K562 (cell line): Measurements from ENCODE around the gene SLC49A3. TPM values are rescaled to one million over a fixed set of nuclear protein-coding genes. Genes with fewer than 3 reads are reported as not detected.
A peak's percentile ranks its signal among the peaks of the same experiment; 100 is the strongest.

ENCODE experiments used
- ATAC-seq: fragments of 200-7000 bp; cut with Tn5 transposase; 3 replicates; pipeline ENCODE4 v1.9.1; 2020; ENCODE audit warnings: moderate library complexity
- BruUV-seq: library from RNA; stranded (reverse); fragments of 400-500 nt; replicated peaks from 2 replicates; lab custom pipeline; 2021; lab: Mats Ljungman, UMichigan
- CTCF ChIA-PET: fragments of 300-600 bp; formaldehyde crosslinking; extraction: SDS; loops from one replicate; lab custom pipeline; 2021; ENCODE audit warnings: low intra/inter-chr PET ratio; lab: Yijun Ruan, JAX
- POLR2A ChIA-PET: fragments of 300-600, 350-650 bp; sonication (Branson Sonifier 250); formaldehyde crosslinking; extraction: SDS; loops from one replicate; lab custom pipeline; 2021; ENCODE audit warnings: antibody characterized with exemption, inconsistent platforms; lab: Yijun Ruan, JAX
- DNase-seq, 4 experiments: peaks; one replicate each; pipeline versions ENCODE4 v3.0.0 to v3.0.0-alpha.2; 2011 to 2018; ENCODE audit warnings: low spot score in 3 of 4, mixed read lengths in 3 of 4; ENCODE audit errors: extremely low read depth in 1 of 4
- FAIRE-seq: peaks from 2 replicates; lab custom pipeline; 2011; peaks lifted over from hg19 to GRCh38; lab: Jason Lieb, UNC
- H2AFZ ChIP-seq: 2 replicates; pipeline ENCODE4 v1.6.0; 2011; ENCODE audit warnings: low read depth, low read length, control low read depth, inconsistent platforms
- H3K27ac ChIP-seq: fragments of 200-600 bp; 3 replicates; pipeline ENCODE4 v1.8.0; 2011; ENCODE audit warnings: low read depth, mild to moderate bottlenecking, control low read depth, inconsistent platforms, low read length, moderate library complexity, mixed read lengths; ENCODE audit errors: extremely low read depth
- H3K27me3 ChIP-seq, 2 experiments: fragments of 300-600 bp in 1 of 2; 2 replicates in 1 of 2; 3 replicates in 1 of 2; pipeline versions ENCODE4 v1.6.0 to v1.8.0; 2011; ENCODE audit warnings: inconsistent platforms in 2 of 2, low read length in 2 of 2, mild to moderate bottlenecking in 1 of 2, mixed read lengths in 1 of 2, moderate library complexity in 1 of 2; ENCODE audit not compliant: control insufficient read depth in 2 of 2, insufficient read depth in 2 of 2
- H3K36me3 ChIP-seq: fragments of 300-600 bp; 3 replicates; pipeline ENCODE4 v1.8.0; 2011; ENCODE audit warnings: mild to moderate bottlenecking, low read length, inconsistent platforms; ENCODE audit not compliant: control insufficient read depth, insufficient read depth
- H3K4me1 ChIP-seq, 2 experiments: fragments of 200-600 bp in 1 of 2; replicated peaks in 1 of 2; 2 replicates in 1 of 2; 3 replicates in 1 of 2; pipeline versions ENCODE4 v1.5.1 to v1.8.0; 2011; ENCODE audit warnings: inconsistent platforms in 2 of 2, low read length in 2 of 2, mild to moderate bottlenecking in 1 of 2, mixed read lengths in 1 of 2, moderate library complexity in 1 of 2; ENCODE audit not compliant: control insufficient read depth in 2 of 2, insufficient read depth in 2 of 2
- H3K4me2 ChIP-seq: 2 replicates; pipeline ENCODE4 v1.6.1; 2011; ENCODE audit warnings: low read length, control low read depth, inconsistent platforms, mixed read lengths; ENCODE audit not compliant: insufficient read depth
- H3K4me3 ChIP-seq: fragments of 200-600 bp; sonication (generic), shearing (Covaris generic); 2 replicates; pipeline ENCODE4 v1.5.1; 2016; ENCODE audit warnings: control low read depth, inconsistent platforms
- H3K79me2 ChIP-seq: fragments of 200-600 bp; 3 replicates; pipeline ENCODE4 v1.8.0; 2011; ENCODE audit warnings: low read length, inconsistent platforms; ENCODE audit not compliant: control insufficient read depth, insufficient read depth
- H3K9ac ChIP-seq, 2 experiments: 2 replicates each; pipeline versions ENCODE4 v1.6.0 to v1.6.1; 2011; ENCODE audit warnings: low read depth in 2 of 2, low read length in 2 of 2, control low read depth in 1 of 2, inconsistent platforms in 1 of 2, mild to moderate bottlenecking in 1 of 2, mixed read lengths in 1 of 2; ENCODE audit not compliant: insufficient read depth in 1 of 2
- H3K9me1 ChIP-seq: one replicate; pipeline ENCODE4 v1.6.0; 2011; ENCODE audit warnings: inconsistent platforms, mild to moderate bottlenecking, low read length, moderate library complexity; ENCODE audit not compliant: control insufficient read depth, insufficient read depth
- H3K9me3 ChIP-seq: replicated peaks from 2 replicates; pipeline ENCODE4 v1.5.1; 2011; ENCODE audit warnings: low read depth, low read length, inconsistent platforms; ENCODE audit not compliant: control insufficient read depth, insufficient read depth
- H4K20me1 ChIP-seq: replicated peaks from 2 replicates; pipeline ENCODE4 v1.6.1; 2011; ENCODE audit warnings: low read length, inconsistent platforms, mixed read lengths; ENCODE audit not compliant: control insufficient read depth, insufficient read depth
- CREB1 ChIP-seq, 2 experiments: sonication (generic) in 1 of 2; formaldehyde crosslinking in 1 of 2; IDR thresholded peaks; 2 replicates each; pipeline versions ENCODE4 v1.6.1 to v1.8.0; 2012 to 2022; ENCODE audit warnings: inconsistent platforms in 1 of 2, mild to moderate bottlenecking in 1 of 2, missing genetic modification reagents in 1 of 2, moderate library complexity in 1 of 2
- E2F5 ChIP-seq: sonication (generic); formaldehyde crosslinking; IDR thresholded peaks from 2 replicates; pipeline ENCODE4 v1.8.0; 2022; ENCODE audit warnings: mild to moderate bottlenecking, missing genetic modification reagents
- GMEB1 ChIP-seq: fragments of 250-450 bp; sonication (Bioruptor Pico); IDR thresholded peaks from 2 replicates; pipeline ENCODE4 v1.4.0; 2020; ENCODE audit warnings: mild to moderate bottlenecking
- NR2C1 ChIP-seq, 2 experiments: fragments of 450-650 bp; IDR thresholded peaks; 2 replicates each; pipeline ENCODE4 v1.6.1; 2017; ENCODE audit warnings: mild to moderate bottlenecking in 2 of 2, antibody characterized with exemption in 1 of 2, inconsistent platforms in 1 of 2, missing compliant biosample characterization in 1 of 2, missing genetic modification characterization in 1 of 2
- SRF ChIP-seq, 2 experiments: fragments of 250-450, 450-650 bp in 1 of 2; sonication (Bioruptor Pico) in 1 of 2; sonication (generic) in 1 of 2; formaldehyde crosslinking; IDR thresholded peaks; 2 replicates each; pipeline versions ENCODE4 v1.5.0 to v1.5.1; 2020 to 2022; ENCODE audit warnings: mild to moderate bottlenecking in 1 of 2, missing genetic modification reagents in 1 of 2
- TCF3 ChIP-seq: sonication (generic); formaldehyde crosslinking; IDR thresholded peaks from 2 replicates; pipeline ENCODE4 v1.4.0; 2020; ENCODE audit warnings: mild to moderate bottlenecking, missing genetic modification reagents
- YBX1 ChIP-seq: fragments of 450-650 bp; IDR thresholded peaks from 2 replicates; pipeline ENCODE4 v1.7.1; 2016; ENCODE audit warnings: mild to moderate bottlenecking
- ZC3H11A ChIP-seq: IDR thresholded peaks from 2 replicates; pipeline ENCODE4 v1.6.1; 2012; ENCODE audit warnings: low read depth, low read length, improper control_type of control experiment
- ZHX1 ChIP-seq: fragments of 150-350 bp; conservative IDR thresholded peaks from 2 replicates; pipeline ENCODE4 v1.6.1; 2014; ENCODE audit warnings: low read length
- ZKSCAN8 ChIP-seq: fragments of 200-800 bp; sonication (Bioruptor generic); IDR thresholded peaks from 2 replicates; pipeline ENCODE4 v1.6.1; 2016; ENCODE audit warnings: missing genetic modification characterization, missing compliant biosample characterization
- ZNF764 ChIP-seq: fragments of 250-450 bp; sonication (Bioruptor Pico); IDR thresholded peaks from 2 replicates; pipeline ENCODE4 v1.4.0; 2020; ENCODE audit warnings: low read depth, mild to moderate bottlenecking, moderate library complexity
- ZNF79 ChIP-seq: fragments of 250-450 bp; sonication (Bioruptor Pico); IDR thresholded peaks from 2 replicates; pipeline ENCODE4 v1.4.0; 2020; ENCODE audit warnings: low read depth, mild to moderate bottlenecking, moderate library complexity
- WGBS: fragments of 100-300 bp; shearing (Covaris generic); methylation state at CpG from one replicate; pipeline ENCODE4 v1.1.6; 2016; ENCODE audit warnings: low coverage, mixed read lengths; ENCODE audit not compliant: insufficient coverage; ENCODE audit errors: missing lambda C conversion rate; 5-methylcytosine and 5-hydroxymethylcytosine counted together
- in situ Hi-C: fragments of 300-500 bp; cut with MboI; formaldehyde crosslinking; loops from 4 replicates; pipeline ENCODE4 v1.15.0; 2018; ENCODE audit warnings: inconsistent platforms, mixed read lengths
- intact Hi-C: fragments of 100-400 bp; cut with micrococcal nuclease; formaldehyde crosslinking; loops from 2 replicates; pipeline ENCODE4 v1.14.2; 2022
- polyA plus RNA-seq, 8 experiments: library from polyadenylated mRNA; depleted of rRNA in 4 of 8; stranded (reverse) in 5 of 8; unstranded in 3 of 8; fragments of >200 nt; fragmentation: Nextera tagmentation in 2 of 8; fragmentation: Illumina TruSeq in 1 of 8; extraction: Ambion mirVana in 2 of 8; extraction: Trizol in 1 of 8; gene quantifications; 2 replicates each; pipeline versions ENCODE4 v1.2.1 to v1.2.3, GENCODE V29; 2011 to 2014; ENCODE audit warnings: inconsistent platforms in 1 of 8, missing spikeins in 1 of 8
- total RNA-seq, 7 experiments: library from RNA; depleted of rRNA in 6 of 7; stranded (reverse); fragments of >200 nt in 6 of 7; fragmentation: Illumina TruSeq in 2 of 7; extraction: Trizol in 2 of 7; gene quantifications; 2 replicates each; pipeline versions ENCODE4 v1.2.1 to v1.2.3, GENCODE V29; 2011 to 2021; ENCODE audit warnings: low replicate concordance in 1 of 7

SLC49A3 gene
- total and polyA plus RNA-seq, 9 of the 15 experiments (the other 6 are each of a cell fraction or from before 2014, with no cell fraction given) = 0.24 to 0.41 TPM; not detected in 7

GRCh38 chr4:717601-718320 lies 28.8 kb upstream of the SLC49A3 start:
- Histone ChIP-seq H3K79me2 (peaks cover 71% of the 10 kb centered on the region), H4K20me1 (no peaks in the 10 kb centered on the region), H3K27ac (no peak overlapping the region), H3K9ac (peak overlapping the region in 1 of 2 experiments; percentile 71; a peak in 1 of 4 replicates), H3K9me3 (peaks cover 1% of the 10 kb centered on the region; the same call in 1 of the 2 replicates), H2AFZ (no peak overlapping the region), H3K36me3 (peaks cover 20% of the 10 kb centered on the region; the same call in 2 of the 3 replicates), H3K9me1 (no peaks in the 10 kb centered on the region), H3K27me3 (no peaks in the 10 kb centered on the region)
- intact Hi-C loops = no loop called here
- no peak for FAIRE-seq
- DNase-seq = no peak
- POLR2A ChIA-PET = interaction anchor here (1.0 kb wide), 1 partner anchor 13 kb away, joined by 4 read pairs; no protein-coding TSS in a partner anchor
- in situ Hi-C loops = no loop called here
- CTCF ChIA-PET = no interaction called here
- 92% methylated on average over 20 of the region's 34 CpGs for WGBS
- TF ChIP-seq ZKSCAN8 (CRISPR knock-in tag) (no peak), GMEB1 (CRISPR knock-in tag) (no peak), TCF3 (no peak), YBX1 (no peak), SRF (CRISPR knock-in tag; IDR thresholded peaks at IDR 0.05) (no peak), ZNF79 (CRISPR knock-in tag) (no peak), E2F5 (CRISPR knock-in tag) (no peak), ZHX1 (no peak), ZNF764 (CRISPR knock-in tag) (no peak), CREB1 (IDR thresholded peaks at IDR 0.05) (no peak), CREB1 (CRISPR knock-in tag; IDR thresholded peaks at IDR 0.05) (no peak), ZC3H11A (no peak), NR2C1 (IDR thresholded peaks at IDR 0.05) (no peak), NR2C1 (tag; IDR thresholded peaks at IDR 0.05) (no peak)
- TF ChIP-seq, all 486 proteins: peak for 0
- Histone ChIP-seq H3K4me1 (peaks cover 0 to 39% of the 10 kb centered on the region in 2 experiments; a peak in 2 of 5 replicates), H3K4me2 (no peak overlapping the region), H3K4me3 (no peak overlapping the region)
- BruUV-seq = no TSS peak
- ATAC-seq = no peak
